ENCODE measurements around the gene RIT1. TPM values are rescaled to one million over a fixed set of nuclear protein-coding genes. Genes with fewer than 3 reads are reported as not detected.

RIT1 gene
- total and polyA plus RNA-seq, 2 of the 8 experiments (the other 6 are each of a cell fraction or from before 2014, with no cell fraction given): 25.3 to 26.8 TPM

DNA sequence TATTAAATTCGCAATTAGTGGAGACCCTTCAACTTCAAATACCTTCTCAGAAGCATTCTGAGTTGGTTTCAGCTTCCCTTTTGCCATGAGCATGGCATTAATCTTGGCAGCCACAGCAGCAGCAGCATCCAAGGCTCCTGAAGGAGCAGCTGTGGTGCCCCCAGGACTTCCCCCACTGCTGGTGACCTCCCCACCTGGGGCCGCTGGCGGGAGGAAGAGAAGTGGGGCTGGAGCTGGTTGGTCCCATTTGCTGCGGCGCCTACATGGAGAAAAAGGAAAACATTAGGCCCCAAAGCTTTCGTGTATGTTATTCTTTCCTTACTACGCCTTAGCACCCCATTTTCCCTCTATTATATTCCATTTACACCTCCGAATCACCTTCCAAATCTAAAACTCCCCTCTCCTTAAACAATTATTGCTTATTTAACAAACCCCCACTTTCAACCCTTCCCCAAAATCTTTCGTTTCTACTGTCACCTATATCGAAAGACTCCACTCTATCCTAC lies 22.5 kb upstream of the RIT1 start:
- DNase-seq (ENCODE audit: low read depth in 1 of 2, low spot score in 2 of 2) (no peak), FAIRE-seq (no peak)
- H3K9me3 ChIP-seq (ENCODE audit: insufficient read depth in 2 of 2, low read depth in 1 of 2, low read length in 1 of 2): no peaks in the 10 kb centered on the region
- TF ChIP-seq POLR2AphosphoS5 (IDR thresholded peaks at IDR 0.05; ENCODE audit: low read depth, low read length): no peak
- TF ChIP-seq BCL11A (IDR thresholded peaks at IDR 0.05; ENCODE audit: low read depth in 2 of 2, low read length in 2 of 2): no peak
- TF ChIP-seq RBBP5 (IDR thresholded peaks at IDR 0.05; ENCODE audit: borderline replicate concordance, low read depth, low read length): no peak
- no peak for TF ChIP-seq KDM5A (IDR thresholded peaks at IDR 0.05; ENCODE audit: low read length)
- TF ChIP-seq JUN (IDR thresholded peaks at IDR 0.05; ENCODE audit: low read depth, low read length): no peak
- TF ChIP-seq FOSL1 (IDR thresholded peaks at IDR 0.05; ENCODE audit: insufficient read depth, low read depth, low read length): no peak
- no peak for TF ChIP-seq NANOG (IDR thresholded peaks at IDR 0.05; ENCODE audit: insufficient read depth, low read depth, low read length, poor library complexity, severe bottlenecking)
- TF ChIP-seq, protein P1, sequence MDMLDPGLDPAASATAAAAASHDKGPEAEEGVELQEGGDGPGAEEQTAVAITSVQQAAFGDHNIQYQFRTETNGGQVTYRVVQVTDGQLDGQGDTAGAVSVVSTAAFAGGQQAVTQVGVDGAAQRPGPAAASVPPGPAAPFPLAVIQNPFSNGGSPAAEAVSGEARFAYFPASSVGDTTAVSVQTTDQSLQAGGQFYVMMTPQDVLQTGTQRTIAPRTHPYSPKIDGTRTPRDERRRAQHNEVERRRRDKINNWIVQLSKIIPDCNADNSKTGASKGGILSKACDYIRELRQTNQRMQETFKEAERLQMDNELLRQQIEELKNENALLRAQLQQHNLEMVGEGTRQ (IDR thresholded peaks at IDR 0.05; ENCODE audit: low read length): no peak
- TF ChIP-seq SIX5 (IDR thresholded peaks at IDR 0.05; ENCODE audit: low read depth, low read length): no peak
- TF ChIP-seq, protein P2, sequence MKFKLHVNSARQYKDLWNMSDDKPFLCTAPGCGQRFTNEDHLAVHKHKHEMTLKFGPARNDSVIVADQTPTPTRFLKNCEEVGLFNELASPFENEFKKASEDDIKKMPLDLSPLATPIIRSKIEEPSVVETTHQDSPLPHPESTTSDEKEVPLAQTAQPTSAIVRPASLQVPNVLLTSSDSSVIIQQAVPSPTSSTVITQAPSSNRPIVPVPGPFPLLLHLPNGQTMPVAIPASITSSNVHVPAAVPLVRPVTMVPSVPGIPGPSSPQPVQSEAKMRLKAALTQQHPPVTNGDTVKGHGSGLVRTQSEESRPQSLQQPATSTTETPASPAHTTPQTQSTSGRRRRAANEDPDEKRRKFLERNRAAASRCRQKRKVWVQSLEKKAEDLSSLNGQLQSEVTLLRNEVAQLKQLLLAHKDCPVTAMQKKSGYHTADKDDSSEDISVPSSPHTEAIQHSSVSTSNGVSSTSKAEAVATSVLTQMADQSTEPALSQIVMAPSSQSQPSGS (IDR thresholded peaks at IDR 0.05; ENCODE audit: low read length): no peak

More for the DNA sequence above, 22.5 kb upstream of the RIT1 start:
- peak overlapping the region; percentile 88 for H3K27ac ChIP-seq (ENCODE audit: low read depth, low read length)
- no peak overlapping the region for H2BK120ac ChIP-seq (replicated peaks; ENCODE audit: low read depth, low read length)
- POLR2A ChIA-PET (ENCODE audit: partially characterized antibody): interaction anchor here (0.8 to 6.7 kb wide), 25 partner anchors 8 to 150 kb away, joined by 3 to 109 read pairs (median 4); partner anchors contain the start of genes ARHGEF2, GON4L and MEX3A
- H2AK5ac ChIP-seq (ENCODE audit: low read depth, low read length): no peak overlapping the region; the same call in 1 of the 2 replicates
- H2BK5ac ChIP-seq (ENCODE audit: low read depth, low read length): peak overlapping the region; percentile 98
- no peak overlapping the region for H3K18ac ChIP-seq (ENCODE audit: extremely low read depth, low read length)
- peak overlapping the region; percentile 89 for H3K56ac ChIP-seq (replicated peaks; ENCODE audit: insufficient read length, low read depth, low read length)
- H3K4me2 ChIP-seq (ENCODE audit: insufficient read depth in 1 of 2, low read depth in 2 of 2, low read length in 2 of 2): peak overlapping the region; percentile 85 to 92
- 10 to 100% methylated on average over 3 to 10 of the region's 10 CpGs for WGBS, 2 experiments (ENCODE audit: extremely low coverage in 1 of 2, insufficient coverage in 1 of 2, insufficient read length in 1 of 2, insufficient replicate concordance in 2 of 2, low coverage in 1 of 2, low lambda C conversion rate in 2 of 2, missing lambda C conversion rate in 1 of 2)
- H2BK12ac ChIP-seq (ENCODE audit: low read depth, low read length): peak overlapping the region; percentile 27; the same call in 1 of the 2 replicates
- no peak overlapping the region for H2BK15ac ChIP-seq (ENCODE audit: low read length)
- H3K4ac ChIP-seq (replicated peaks; ENCODE audit: insufficient read length, low read depth, low read length): peak overlapping the region; percentile 32
- CTCF ChIA-PET (ENCODE audit: partially characterized antibody): interaction anchor here (0.6 to 2.8 kb wide), 9 partner anchors 11 to 133 kb away, joined by 3 to 18 read pairs (median 5); partner anchors contain the start of gene ARHGEF2
- H3K36me3 ChIP-seq (ENCODE audit: control insufficient read depth in 2 of 4, insufficient read depth in 4 of 4, low read length in 3 of 4): peaks cover 19 to 47% (median 32%) of the 10 kb centered on the region in 4 experiments
- H2BK20ac ChIP-seq (ENCODE audit: low read length): no peak overlapping the region
- no peaks in the 10 kb centered on the region for H3K27me3 ChIP-seq (replicated peaks in 1 of 4; ENCODE audit: control insufficient read depth in 3 of 4, extremely low read depth in 1 of 4, insufficient read depth in 3 of 4, low read length in 3 of 4)
- peak overlapping the region; percentile 67 for H3K14ac ChIP-seq (ENCODE audit: insufficient read length)
- H3K23ac ChIP-seq (ENCODE audit: insufficient read length): no peak overlapping the region
- H3K4me1 ChIP-seq (replicated peaks in 1 of 4; ENCODE audit: control insufficient read depth in 3 of 4, insufficient read depth in 4 of 4, low read length in 3 of 4): peaks cover 0 to 2% (median 1%) of the 10 kb centered on the region in 4 experiments; a peak in 4 of 7 replicates
- H4K8ac ChIP-seq (ENCODE audit: extremely low read depth, insufficient read depth, low read length): peak overlapping the region; percentile 99; the same call in 1 of the 2 replicates
- peak overlapping the region; percentile 70 for H4K91ac ChIP-seq (replicated peaks; ENCODE audit: insufficient read length, low read length)
- peaks cover 2% of the 10 kb centered on the region; the same call in 1 of the 2 replicates for H3K79me1 ChIP-seq (ENCODE audit: low read depth, low read length)
- H3K79me2 ChIP-seq (ENCODE audit: control insufficient read depth in 1 of 2, insufficient read depth in 2 of 2, low read length in 2 of 2): peaks cover 10 to 51% of the 10 kb centered on the region in 2 experiments
- peak overlapping the region; percentile 98 for H4K5ac ChIP-seq (ENCODE audit: insufficient read length, low read depth, low read length)
- peaks cover 5% of the 10 kb centered on the region for H3K23me2 ChIP-seq (ENCODE audit: low read depth, low read length)
- H4K20me1 ChIP-seq (replicated peaks in 1 of 2; ENCODE audit: control insufficient read depth in 1 of 2, insufficient read depth in 2 of 2, low read length in 2 of 2): peaks cover 0 to 15% of the 10 kb centered on the region in 2 experiments
- no peak overlapping the region for H2AFZ ChIP-seq (ENCODE audit: low read length)
- H3K9ac ChIP-seq (replicated peaks in 1 of 4; ENCODE audit: extremely low read depth in 1 of 4, low read depth in 3 of 4, low read length in 3 of 4): peak overlapping the region; percentile 86 to 100 (median 96)
- H3K4me3 ChIP-seq (ENCODE audit: extremely low read depth in 1 of 4, insufficient read depth in 2 of 4, low read depth in 3 of 4, low read length in 4 of 4): peak overlapping the region; percentile 89 to 100 (median 94)
